ENCODE measurements around the gene TNKS1BP1. TPM values are rescaled to one million over a fixed set of nuclear protein-coding genes. Genes with fewer than 3 reads are reported as not detected.

TNKS1BP1 gene, protein sequence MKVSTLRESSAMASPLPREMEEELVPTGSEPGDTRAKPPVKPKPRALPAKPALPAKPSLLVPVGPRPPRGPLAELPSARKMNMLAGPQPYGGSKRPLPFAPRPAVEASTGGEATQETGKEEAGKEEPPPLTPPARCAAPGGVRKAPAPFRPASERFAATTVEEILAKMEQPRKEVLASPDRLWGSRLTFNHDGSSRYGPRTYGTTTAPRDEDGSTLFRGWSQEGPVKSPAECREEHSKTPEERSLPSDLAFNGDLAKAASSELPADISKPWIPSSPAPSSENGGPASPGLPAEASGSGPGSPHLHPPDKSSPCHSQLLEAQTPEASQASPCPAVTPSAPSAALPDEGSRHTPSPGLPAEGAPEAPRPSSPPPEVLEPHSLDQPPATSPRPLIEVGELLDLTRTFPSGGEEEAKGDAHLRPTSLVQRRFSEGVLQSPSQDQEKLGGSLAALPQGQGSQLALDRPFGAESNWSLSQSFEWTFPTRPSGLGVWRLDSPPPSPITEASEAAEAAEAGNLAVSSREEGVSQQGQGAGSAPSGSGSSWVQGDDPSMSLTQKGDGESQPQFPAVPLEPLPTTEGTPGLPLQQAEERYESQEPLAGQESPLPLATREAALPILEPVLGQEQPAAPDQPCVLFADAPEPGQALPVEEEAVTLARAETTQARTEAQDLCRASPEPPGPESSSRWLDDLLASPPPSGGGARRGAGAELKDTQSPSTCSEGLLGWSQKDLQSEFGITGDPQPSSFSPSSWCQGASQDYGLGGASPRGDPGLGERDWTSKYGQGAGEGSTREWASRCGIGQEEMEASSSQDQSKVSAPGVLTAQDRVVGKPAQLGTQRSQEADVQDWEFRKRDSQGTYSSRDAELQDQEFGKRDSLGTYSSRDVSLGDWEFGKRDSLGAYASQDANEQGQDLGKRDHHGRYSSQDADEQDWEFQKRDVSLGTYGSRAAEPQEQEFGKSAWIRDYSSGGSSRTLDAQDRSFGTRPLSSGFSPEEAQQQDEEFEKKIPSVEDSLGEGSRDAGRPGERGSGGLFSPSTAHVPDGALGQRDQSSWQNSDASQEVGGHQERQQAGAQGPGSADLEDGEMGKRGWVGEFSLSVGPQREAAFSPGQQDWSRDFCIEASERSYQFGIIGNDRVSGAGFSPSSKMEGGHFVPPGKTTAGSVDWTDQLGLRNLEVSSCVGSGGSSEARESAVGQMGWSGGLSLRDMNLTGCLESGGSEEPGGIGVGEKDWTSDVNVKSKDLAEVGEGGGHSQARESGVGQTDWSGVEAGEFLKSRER (N-terminal part only)
- 107 and 120 TPM in 2 replicates for total RNA-seq (2022)
- Bru-seq, nascent RNA, result percentile 83 among the genes with signal in this experiment
- BruChase-seq, experiment 1, labeled RNA remaining after a 2-hour chase, result percentile 90 among the genes with signal in this experiment
- percentile 92 among the genes with signal in this experiment for BruChase-seq, experiment 2, labeled RNA remaining after a 6-hour chase
- long read RNA-seq, full-length matches to known transcripts, result 11 of 42 reads
- long read RNA-seq, partial matches to known transcripts, result 25 of 42 reads
- long read RNA-seq, other reads (novel, unspliced or antisense), result 6 of 42 reads

DNA sequence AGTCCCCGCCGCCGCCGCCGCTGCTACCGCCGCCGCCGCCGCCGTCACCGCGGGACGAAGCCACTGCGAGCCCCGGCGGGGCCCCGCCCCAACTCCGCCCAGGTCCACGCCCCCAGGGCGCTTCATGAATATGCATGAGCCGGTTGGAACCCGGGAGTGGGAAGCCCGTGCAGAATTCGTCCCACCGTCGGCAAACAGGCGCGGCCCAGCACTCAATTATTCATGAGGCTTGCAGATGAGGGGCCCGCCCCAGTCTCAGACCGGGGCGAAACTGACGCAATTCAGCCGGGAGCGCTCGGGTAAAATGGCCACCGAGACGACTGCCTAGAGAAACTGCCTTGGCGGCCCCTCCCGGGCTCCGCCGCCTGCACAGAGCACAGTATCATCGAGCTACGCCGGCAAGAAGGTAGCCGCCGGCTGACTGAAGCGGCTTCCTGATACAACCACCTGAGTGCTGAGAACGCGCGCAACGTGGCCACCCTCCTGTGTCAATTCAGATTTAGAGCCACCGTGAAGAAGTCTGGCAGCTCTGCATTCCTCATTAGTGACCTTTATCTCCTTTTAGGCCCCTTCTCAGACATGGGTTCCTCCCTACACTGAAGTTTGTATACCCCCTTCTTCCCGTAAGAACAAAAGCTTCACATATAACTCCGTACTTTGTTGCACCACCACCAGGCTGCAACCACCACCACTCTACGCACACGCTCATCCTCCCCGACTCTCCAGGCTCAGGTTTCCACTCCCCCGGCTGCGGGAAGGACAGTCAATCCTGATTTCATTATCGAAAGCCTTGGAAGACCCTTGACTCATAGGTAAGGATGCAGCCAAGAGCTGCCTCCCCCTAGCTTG lies at the start of gene TNKS1BP1:
TNKS1BP1 (minus strand) TSS at position 67 of the 849 bp plus-strand sequence. CDS start 3,067 bp downstream, outside the sequence.
- peak; percentile 98 to 99 for DNase-seq
- Mint-ChIP-seq H3K27ac (ENCODE audit: unreplicated experiment) (peak within 1 kb of the TSS; percentile 95), H3K27me3 (ENCODE audit: insufficient read depth, unreplicated experiment) (no peaks in the 10 kb centered on the region), H3K4me3 (ENCODE audit: unreplicated experiment) (peak within 1 kb of the TSS; percentile 88), H3K9me3 (ENCODE audit: unreplicated experiment) (no peaks in the 10 kb centered on the region), H3K4me1 (ENCODE audit: low read depth, unreplicated experiment) (peaks cover 57% of the 10 kb centered on the region), H3K36me3 (ENCODE audit: insufficient read depth, unreplicated experiment) (peaks cover 74% of the 10 kb centered on the region)
- ChIA-PET POLR2A (interaction anchor here (0.5 to 2.2 kb wide), 7 partner anchors 9 to 168 kb away, joined by 3 to 31 read pairs (median 5); partner anchors contain the start of gene SSRP1), CTCF (interaction anchor here (0.8 to 2.3 kb wide), 6 partner anchors 10 to 76 kb away, joined by 3 to 13 read pairs (median 6); partner anchors contain the start of genes P2RX3 and SSRP1)
- intact Hi-C loops (cut with micrococcal nuclease; ENCODE audit: unreplicated experiment), result loop anchor here (1.0 to 2.0 kb wide), 3 partner anchors 10 to 36 kb away; partner anchors contain the start of gene SSRP1
- H3K4me3 ChIP-seq (ENCODE audit: low read depth, low read length), result peak within 1 kb of the TSS; percentile 79
- H3K36me3 ChIP-seq (ENCODE audit: control insufficient read depth, insufficient read depth, low read length), result peaks cover 3% of the 10 kb centered on the region
- TF ChIP-seq, protein P1, sequence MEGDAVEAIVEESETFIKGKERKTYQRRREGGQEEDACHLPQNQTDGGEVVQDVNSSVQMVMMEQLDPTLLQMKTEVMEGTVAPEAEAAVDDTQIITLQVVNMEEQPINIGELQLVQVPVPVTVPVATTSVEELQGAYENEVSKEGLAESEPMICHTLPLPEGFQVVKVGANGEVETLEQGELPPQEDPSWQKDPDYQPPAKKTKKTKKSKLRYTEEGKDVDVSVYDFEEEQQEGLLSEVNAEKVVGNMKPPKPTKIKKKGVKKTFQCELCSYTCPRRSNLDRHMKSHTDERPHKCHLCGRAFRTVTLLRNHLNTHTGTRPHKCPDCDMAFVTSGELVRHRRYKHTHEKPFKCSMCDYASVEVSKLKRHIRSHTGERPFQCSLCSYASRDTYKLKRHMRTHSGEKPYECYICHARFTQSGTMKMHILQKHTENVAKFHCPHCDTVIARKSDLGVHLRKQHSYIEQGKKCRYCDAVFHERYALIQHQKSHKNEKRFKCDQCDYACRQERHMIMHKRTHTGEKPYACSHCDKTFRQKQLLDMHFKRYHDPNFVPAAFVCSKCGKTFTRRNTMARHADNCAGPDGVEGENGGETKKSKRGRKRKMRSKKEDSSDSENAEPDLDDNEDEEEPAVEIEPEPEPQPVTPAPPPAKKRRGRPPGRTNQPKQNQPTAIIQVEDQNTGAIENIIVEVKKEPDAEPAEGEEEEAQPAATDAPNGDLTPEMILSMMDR (IDR thresholded peaks at IDR 0.05; ENCODE audit: insufficient read depth in 1 of 2, low read depth in 1 of 2, low read length in 1 of 2, severe bottlenecking in 1 of 2, unreplicated experiment in 1 of 2), result no peak
- H3K9me3 ChIP-seq, result no peaks in the 10 kb centered on the region
- peaks cover 52% of the 10 kb centered on the region for H3K4me1 ChIP-seq
- BruUV-seq (replicated peaks), result TSS peak; percentile 92
- H3K27me3 ChIP-seq (replicated peaks; ENCODE audit: control insufficient read depth, insufficient read depth, low read length), result no peaks in the 10 kb centered on the region

DNA sequence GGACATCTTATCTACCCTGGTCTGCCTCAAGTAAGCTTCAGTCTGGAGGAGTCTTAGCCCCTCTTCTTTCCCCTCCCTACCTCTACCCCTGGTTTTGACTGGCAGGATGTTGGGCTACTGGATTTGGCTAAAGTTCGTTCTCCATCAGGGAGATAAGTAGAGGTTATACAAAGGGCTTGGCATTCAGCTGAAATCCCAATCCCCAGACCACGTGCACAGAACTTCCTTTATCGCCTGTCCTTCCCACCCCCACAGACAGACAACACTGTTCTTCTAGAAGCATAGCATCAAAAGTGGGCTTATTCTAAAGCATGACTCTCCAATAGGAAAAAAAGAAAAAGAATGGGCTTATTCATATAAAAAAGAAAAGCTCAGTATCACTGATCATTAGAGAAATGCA lies 48.4 kb upstream of the TNKS1BP1 start:
- H3K36me3 Mint-ChIP-seq (ENCODE audit: insufficient read depth, unreplicated experiment), result no peaks in the 10 kb centered on the region
- TF ChIP-seq, protein P1 (IDR thresholded peaks at IDR 0.05; ENCODE audit: insufficient read depth in 1 of 2, low read depth in 1 of 2, low read length in 1 of 2, severe bottlenecking in 1 of 2, unreplicated experiment in 1 of 2), result no peak
- ChIA-PET POLR2A (no interaction called here), CTCF (no interaction called here)
- no peak overlapping the region for H3K4me3 Mint-ChIP-seq (ENCODE audit: unreplicated experiment)
- intact Hi-C loops (cut with micrococcal nuclease; ENCODE audit: unreplicated experiment), result no loop called here
- no peaks in the 10 kb centered on the region for H3K27me3 Mint-ChIP-seq (ENCODE audit: insufficient read depth, unreplicated experiment)
- Histone ChIP-seq H3K4me3 (ENCODE audit: low read depth, low read length) (no peak overlapping the region), H3K27me3 (replicated peaks; ENCODE audit: control insufficient read depth, insufficient read depth, low read length) (no peaks in the 10 kb centered on the region), H3K9me3 (no peaks in the 10 kb centered on the region), H3K4me1 (no peaks in the 10 kb centered on the region), H3K36me3 (ENCODE audit: control insufficient read depth, insufficient read depth, low read length) (no peaks in the 10 kb centered on the region)
- H3K4me1 Mint-ChIP-seq (ENCODE audit: low read depth, unreplicated experiment), result no peaks in the 10 kb centered on the region
- no peak for DNase-seq
- no peak overlapping the region for H3K27ac Mint-ChIP-seq (ENCODE audit: unreplicated experiment)
- no TSS peak for BruUV-seq (replicated peaks)
- no peaks in the 10 kb centered on the region for H3K9me3 Mint-ChIP-seq (ENCODE audit: unreplicated experiment)

Data from Caco-2 (cell line).